Peyer's patch (tissue), 4 donors: Measurements from ENCODE around the gene KCP.
A peak's percentile ranks its signal among the peaks of the same experiment; 100 is the strongest.

ENCODE experiments used
- POLR2A ChIP-seq, 2 donors: fragments of 450-650 bp; IDR thresholded peaks; one replicate each; pipeline ENCODE4 v1.5.1; 2017; ENCODE audit warnings: antibody characterized with exemption in 2 of 2, mild to moderate bottlenecking in 2 of 2, moderate library complexity in 2 of 2
- TF ChIP-seq, protein P1 (sequence below), 6 experiments: fragments of 450-650 bp in 4 of 6; fragments of 200-600 bp in 2 of 6; sonication (generic) in 1 of 6; IDR thresholded peaks; one replicate each; pipeline ENCODE4 v1.5.1; 2017 to 2019; ENCODE audit warnings: antibody characterized with exemption in 6 of 6, mild to moderate bottlenecking in 3 of 6, moderate library complexity in 1 of 6

DNA sequence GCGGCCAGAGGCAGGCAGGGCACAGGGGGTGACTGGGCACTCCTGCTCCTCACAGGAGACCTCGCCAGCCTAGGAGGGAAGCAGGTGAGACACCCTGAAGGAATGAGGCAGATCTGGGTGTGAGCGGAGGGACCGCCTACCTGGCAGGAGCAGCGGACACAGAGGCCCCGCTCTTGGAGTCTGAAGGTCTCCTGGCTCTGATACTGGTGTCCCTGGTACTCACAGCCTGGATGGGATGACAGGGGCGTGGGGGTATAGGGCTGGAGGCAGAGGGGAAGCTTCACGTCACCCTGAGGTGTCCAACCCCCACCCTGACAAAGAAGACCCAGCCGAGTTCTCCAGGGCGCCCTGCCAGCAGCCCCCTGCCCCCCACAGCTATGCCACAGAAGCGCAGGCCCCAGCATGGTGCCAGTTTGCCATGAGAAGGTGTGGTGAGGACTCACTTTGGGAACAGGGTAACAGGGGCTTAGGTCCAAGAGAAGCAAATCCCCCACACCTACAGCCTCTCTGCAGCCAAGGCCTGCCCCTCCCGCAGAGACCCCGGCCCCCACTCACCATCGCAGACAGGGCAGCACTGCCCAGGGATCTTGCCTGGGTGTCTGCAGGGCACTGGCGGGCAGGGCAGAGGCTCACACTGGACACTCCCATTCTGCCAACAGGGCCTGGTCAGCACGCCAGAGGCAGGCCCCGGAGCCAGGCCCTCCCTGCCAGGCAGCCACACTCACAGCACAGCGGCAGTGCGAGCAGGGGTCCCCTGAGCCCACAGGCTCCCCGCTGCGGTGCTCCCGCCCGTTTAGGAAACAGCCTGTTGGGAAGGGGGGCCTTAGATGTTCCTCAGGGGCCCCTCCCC, 17.0 kb downstream of the KCP start:
- TF ChIP-seq, protein P1, sequence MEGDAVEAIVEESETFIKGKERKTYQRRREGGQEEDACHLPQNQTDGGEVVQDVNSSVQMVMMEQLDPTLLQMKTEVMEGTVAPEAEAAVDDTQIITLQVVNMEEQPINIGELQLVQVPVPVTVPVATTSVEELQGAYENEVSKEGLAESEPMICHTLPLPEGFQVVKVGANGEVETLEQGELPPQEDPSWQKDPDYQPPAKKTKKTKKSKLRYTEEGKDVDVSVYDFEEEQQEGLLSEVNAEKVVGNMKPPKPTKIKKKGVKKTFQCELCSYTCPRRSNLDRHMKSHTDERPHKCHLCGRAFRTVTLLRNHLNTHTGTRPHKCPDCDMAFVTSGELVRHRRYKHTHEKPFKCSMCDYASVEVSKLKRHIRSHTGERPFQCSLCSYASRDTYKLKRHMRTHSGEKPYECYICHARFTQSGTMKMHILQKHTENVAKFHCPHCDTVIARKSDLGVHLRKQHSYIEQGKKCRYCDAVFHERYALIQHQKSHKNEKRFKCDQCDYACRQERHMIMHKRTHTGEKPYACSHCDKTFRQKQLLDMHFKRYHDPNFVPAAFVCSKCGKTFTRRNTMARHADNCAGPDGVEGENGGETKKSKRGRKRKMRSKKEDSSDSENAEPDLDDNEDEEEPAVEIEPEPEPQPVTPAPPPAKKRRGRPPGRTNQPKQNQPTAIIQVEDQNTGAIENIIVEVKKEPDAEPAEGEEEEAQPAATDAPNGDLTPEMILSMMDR (IDR thresholded peaks at IDR 0.05) = no peak
- TF ChIP-seq POLR2A (IDR thresholded peaks at IDR 0.05) = peak; percentile 51 to 82
